T-cell (primary cell): ENCODE measurements around the gene CLCA1. TPM values are rescaled to one million over a fixed set of nuclear protein-coding genes. Genes with fewer than 3 reads are reported as not detected.

Experiments used
- ATAC-seq, 4 experiments: fragments of 200-7000 bp in 3 of 4; fragments of 150-1000 bp in 1 of 4; cut with Tn5 transposase; replicated peaks in 1 of 4; 1 replicate in 3 of 4; 2 replicates in 1 of 4; pipeline ENCODE4 v1.10.0; 2021; ENCODE audit warnings: moderate library complexity in 3 of 4, mild to moderate bottlenecking in 2 of 4, moderate number of reproducible peaks in 1 of 4
- CTCF ChIA-PET, 2 donors: fragments of 300-600 bp; sonication (Branson Sonifier 250); formaldehyde crosslinking; loops; one replicate each; lab custom pipeline; 2022; ENCODE audit warnings: antibody characterized with exemption in 2 of 2; lab: Charles Lee
- POLR2A ChIA-PET, 2 donors: fragments of 300-600 bp; sonication (Branson Sonifier 250); formaldehyde crosslinking; loops; one replicate each; lab custom pipeline; 2022; ENCODE audit warnings: antibody characterized with exemption in 2 of 2; lab: Charles Lee
- DNase-seq, 35 experiments: peaks; one replicate each; pipeline versions ENCODE4 v3.0.0 to v3.0.0-alpha.2; 2013 to 2023
- H3K27ac ChIP-seq: one replicate; pipeline ENCODE4 v1.5.1; 2013; ENCODE audit warnings: low read length
- H3K27me3 ChIP-seq, 2 experiments: replicated peaks in 1 of 2; 1 replicate in 1 of 2; 2 replicates in 1 of 2; pipeline versions ENCODE4 v1.6.1 to v1.7.0; 2013; ENCODE audit warnings: low read length in 1 of 2, mixed read lengths in 1 of 2; ENCODE audit not compliant: control insufficient read depth in 2 of 2, insufficient read depth in 2 of 2; ENCODE audit errors: extremely low read depth in 1 of 2
- H3K36me3 ChIP-seq, 2 donors: 1 replicate in 1 of 2; 2 replicates in 1 of 2; pipeline versions ENCODE4 v1.6.1 to v1.7.0; 2013; ENCODE audit warnings: low read length in 1 of 2; ENCODE audit not compliant: control insufficient read depth in 2 of 2, insufficient read depth in 1 of 2; ENCODE audit errors: extremely low read depth in 1 of 2
- H3K4me1 ChIP-seq, 2 experiments: 1 replicate in 1 of 2; 2 replicates in 1 of 2; pipeline versions ENCODE4 v1.6.1 to v1.7.0; 2013; ENCODE audit warnings: low read length in 2 of 2, mixed read lengths in 1 of 2; ENCODE audit not compliant: insufficient read depth in 2 of 2, control insufficient read depth in 1 of 2; ENCODE audit errors: extremely low read depth in 1 of 2
- H3K4me3 ChIP-seq, 2 donors: 1 replicate in 1 of 2; 2 replicates in 1 of 2; pipeline versions ENCODE4 v1.5.1 to v1.7.0; 2013; ENCODE audit warnings: mild to moderate bottlenecking in 2 of 2, low read length in 1 of 2, moderate library complexity in 1 of 2; ENCODE audit not compliant: control insufficient read depth in 1 of 2; ENCODE audit errors: extremely low read depth in 1 of 2
- H3K9me3 ChIP-seq: 2 replicates; pipeline ENCODE4 v1.7.0; 2013
- H3K27ac Mint-ChIP-seq, 2 donors: one replicate each; pipeline ENCODE4 v1.8.0; 2020 to 2021; ENCODE audit warnings: mild to moderate bottlenecking in 2 of 2, mixed read lengths in 2 of 2
- H3K27me3 Mint-ChIP-seq, 2 donors: one replicate each; pipeline ENCODE4 v1.8.0; 2021 to 2022; ENCODE audit warnings: mixed read lengths in 2 of 2
- H3K36me3 Mint-ChIP-seq: one replicate; pipeline ENCODE4 v1.8.0; 2021; ENCODE audit warnings: mixed read lengths
- H3K4me1 Mint-ChIP-seq, 3 donors: one replicate each; pipeline ENCODE4 v1.8.0; 2020 to 2022; ENCODE audit warnings: mixed read lengths in 3 of 3, mild to moderate bottlenecking in 1 of 3
- H3K4me3 Mint-ChIP-seq, 3 donors: one replicate each; pipeline ENCODE4 v1.8.0; 2020 to 2022; ENCODE audit warnings: mild to moderate bottlenecking in 3 of 3, mixed read lengths in 3 of 3, moderate library complexity in 3 of 3
- H3K9me3 Mint-ChIP-seq, 3 donors: one replicate each; pipeline ENCODE4 v1.8.0; 2020 to 2022; ENCODE audit warnings: mixed read lengths in 3 of 3
- WGBS: methylation state at CpG from one replicate; pipeline ENCODE4 v1.1.5; 2013; ENCODE audit warnings: missing lambda C conversion rate; ENCODE audit not compliant: insufficient coverage; 5-methylcytosine and 5-hydroxymethylcytosine counted together
- total RNA-seq, 35 experiments: library from RNA in 6 of 35; stranded (reverse) in 6 of 35; fragments of 120-200 nt in 1 of 35; gene quantifications; one replicate each; pipeline versions ENCODE4 v1.2.1 to v1.2.4 and lab custom pipeline; 2013 to 2026

CLCA1 gene
- total RNA-seq, 5 donors from 2014 or later (not counting 1 experiment from before 2014, with no cell fraction given), result 0.12 to 0.25 (median 0.23) TPM; not detected in 2

GRCh38 chr1:86477682-86478081 is 9.0 kb downstream of the CLCA1 start:
- Histone ChIP-seq H3K27me3 (no peaks in the 10 kb centered on the region), H3K36me3 (no peaks in the 10 kb centered on the region), H3K4me3 (no peak overlapping the region), H3K9me3 (no peaks in the 10 kb centered on the region), H3K4me1 (no peaks in the 10 kb centered on the region), H3K27ac (no peak overlapping the region)
- Mint-ChIP-seq H3K4me3 (no peak overlapping the region), H3K27me3 (no peaks in the 10 kb centered on the region), H3K27ac (no peak overlapping the region), H3K36me3 (no peaks in the 10 kb centered on the region), H3K4me1 (no peaks in the 10 kb centered on the region), H3K9me3 (no peaks in the 10 kb centered on the region)
- ChIA-PET POLR2A (no interaction called here), CTCF (interaction anchor here in 1 of 2 donors (0.6 kb wide), 1 partner anchor 851 kb away, joined by 3 read pairs; the partner anchor contains the start of gene LMO4)
- 94% methylated on average over 4 of the region's 4 CpGs for WGBS
- DNase-seq (no peak), ATAC-seq (no peak)

- ATAC-seq, result no peak
- 60% methylated on average over 2 of the region's 5 CpGs for WGBS
- Mint-ChIP-seq H3K4me1 (no peaks in the 10 kb centered on the region), H3K9me3 (no peaks in the 10 kb centered on the region), H3K27ac (no peak overlapping the region), H3K4me3 (no peak overlapping the region), H3K27me3 (no peaks in the 10 kb centered on the region), H3K36me3 (no peaks in the 10 kb centered on the region)
- DNase-seq, result no peak
- H3K9me3 ChIP-seq, result no peaks in the 10 kb centered on the region
- CTCF ChIA-PET, result interaction anchor here in 1 of 2 donors (1.0 kb wide), 1 partner anchor 9 kb away, joined by 3 read pairs; no protein-coding TSS in a partner anchor
- H3K27ac ChIP-seq, result no peak overlapping the region
- POLR2A ChIA-PET, result interaction anchor here in 1 of 2 donors (0.6 to 0.7 kb wide), 2 partner anchors 12 to 217 kb away, joined by 3 to 9 read pairs; no protein-coding TSS in a partner anchor
- H3K27me3 ChIP-seq, result no peaks in the 10 kb centered on the region
- H3K4me1 ChIP-seq, result no peaks in the 10 kb centered on the region
- H3K4me3 ChIP-seq, result no peak overlapping the region
- no peaks in the 10 kb centered on the region for H3K36me3 ChIP-seq
These were observed 9.9 kb downstream of the CLCA1 start for GRCh38 chr1:86478416-86479156.

GRCh38 chr1:86481966-86482365 is 13.2 kb downstream of the CLCA1 start:
- H3K36me3 Mint-ChIP-seq, result no peaks in the 10 kb centered on the region
- peaks cover 2 to 3% of the 10 kb centered on the region in 2 donors for H3K27me3 Mint-ChIP-seq
- H3K4me3 ChIP-seq, result no peak overlapping the region
- H3K9me3 Mint-ChIP-seq, result no peaks in the 10 kb centered on the region
- H3K36me3 ChIP-seq, result no peaks in the 10 kb centered on the region
- no peak for DNase-seq
- H3K4me3 Mint-ChIP-seq, result no peak overlapping the region
- no peak overlapping the region for H3K27ac ChIP-seq
- ChIA-PET CTCF (interaction anchor here in 1 of 2 donors (0.9 kb wide), 1 partner anchor 10 kb away, joined by 3 read pairs; no protein-coding TSS in a partner anchor), POLR2A (no interaction called here)
- no peak for ATAC-seq
- no CpG with 5 or more reads among the region's 4 CpGs for WGBS
- H3K4me1 ChIP-seq, result no peaks in the 10 kb centered on the region
- H3K4me1 Mint-ChIP-seq, result no peaks in the 10 kb centered on the region
- H3K27me3 ChIP-seq, result no peaks in the 10 kb centered on the region
- H3K9me3 ChIP-seq, result no peaks in the 10 kb centered on the region
- H3K27ac Mint-ChIP-seq, result no peak overlapping the region

- H3K4me3 Mint-ChIP-seq, result no peak overlapping the region
- no peak for DNase-seq
- peak in 1 of 4 experiments; percentile 38 for ATAC-seq
- no peaks in the 10 kb centered on the region for H3K9me3 Mint-ChIP-seq
- H3K4me3 ChIP-seq, result no peak overlapping the region
- no peaks in the 10 kb centered on the region for H3K36me3 ChIP-seq
- no peaks in the 10 kb centered on the region for H3K4me1 Mint-ChIP-seq
- no peak overlapping the region for H3K27ac ChIP-seq
- 70% methylated on average over 3 of the region's 4 CpGs for WGBS
- H3K27me3 ChIP-seq, result peaks cover 0 to 4% of the 10 kb centered on the region in 2 experiments
- no peaks in the 10 kb centered on the region for H3K9me3 ChIP-seq
- peaks cover 2 to 3% of the 10 kb centered on the region in 2 donors for H3K27me3 Mint-ChIP-seq
- no peak overlapping the region for H3K27ac Mint-ChIP-seq
- H3K4me1 ChIP-seq, result no peaks in the 10 kb centered on the region
- H3K36me3 Mint-ChIP-seq, result no peaks in the 10 kb centered on the region
- ChIA-PET POLR2A (no interaction called here), CTCF (interaction anchor here (0.5 to 0.7 kb wide), 4 partner anchors 13 to 1102 kb away, joined by 3 to 4 read pairs (median 3); partner anchors contain the start of gene SH3GLB1 (in 1 of the 2))
These were observed 18.5 kb downstream of the CLCA1 start for GRCh38 chr1:86487131-86487810.

GRCh38 chr1:86487811-86488141 is 19.0 kb downstream of the CLCA1 start:
- no peak overlapping the region for H3K4me3 ChIP-seq
- WGBS, result 91% methylated on average over 3 of the region's 4 CpGs
- no peak overlapping the region for H3K27ac ChIP-seq
- H3K36me3 ChIP-seq, result no peaks in the 10 kb centered on the region
- Mint-ChIP-seq H3K9me3 (no peaks in the 10 kb centered on the region), H3K36me3 (no peaks in the 10 kb centered on the region), H3K27me3 (peaks cover 2 to 3% of the 10 kb centered on the region in 2 donors), H3K4me3 (no peak overlapping the region), H3K4me1 (no peaks in the 10 kb centered on the region), H3K27ac (no peak overlapping the region)
- ChIA-PET CTCF (interaction anchor here in 1 of 2 donors (0.6 to 0.7 kb wide), 2 partner anchors 13 to 1103 kb away, joined by 3 read pairs; no protein-coding TSS in a partner anchor), POLR2A (no interaction called here)
- H3K27me3 ChIP-seq, result peaks cover 0 to 4% of the 10 kb centered on the region in 2 experiments
- DNase-seq, result no peak
- H3K4me1 ChIP-seq, result no peaks in the 10 kb centered on the region
- no peaks in the 10 kb centered on the region for H3K9me3 ChIP-seq
- ATAC-seq, result no peak

GRCh38 chr1:86489242-86489878 is 20.6 kb downstream of the CLCA1 start:
- no peaks in the 10 kb centered on the region for H3K36me3 Mint-ChIP-seq
- Histone ChIP-seq H3K36me3 (no peaks in the 10 kb centered on the region), H3K4me3 (no peak overlapping the region), H3K27ac (no peak overlapping the region), H3K4me1 (no peaks in the 10 kb centered on the region), H3K27me3 (peaks cover 0 to 4% of the 10 kb centered on the region in 2 experiments), H3K9me3 (no peaks in the 10 kb centered on the region)
- WGBS, result no CpG with 5 or more reads among the region's 2 CpGs
- no peak overlapping the region for H3K27ac Mint-ChIP-seq
- ATAC-seq (no peak), DNase-seq (no peak)
- H3K4me1 Mint-ChIP-seq, result no peaks in the 10 kb centered on the region
- no peaks in the 10 kb centered on the region for H3K9me3 Mint-ChIP-seq
- no peak overlapping the region for H3K4me3 Mint-ChIP-seq
- peaks cover 0 to 3% of the 10 kb centered on the region in 2 donors for H3K27me3 Mint-ChIP-seq
- ChIA-PET CTCF (interaction anchor here (0.6 to 1.4 kb wide), 5 partner anchors 10 to 382 kb away, joined by 3 to 16 read pairs (median 4); no protein-coding TSS in a partner anchor), POLR2A (no interaction called here)
